GM15510 (cell line): Measurements from ENCODE around the gene INSYN2A.

ENCODE experiments used
- POLR2A ChIP-seq: IDR thresholded peaks from 3 replicates; pipeline ENCODE4 v1.6.1; 2011; ENCODE audit warnings: borderline replicate concordance; ENCODE audit not compliant: insufficient read length; ENCODE audit errors: extremely low read depth

The INSYN2A gene

DNA sequence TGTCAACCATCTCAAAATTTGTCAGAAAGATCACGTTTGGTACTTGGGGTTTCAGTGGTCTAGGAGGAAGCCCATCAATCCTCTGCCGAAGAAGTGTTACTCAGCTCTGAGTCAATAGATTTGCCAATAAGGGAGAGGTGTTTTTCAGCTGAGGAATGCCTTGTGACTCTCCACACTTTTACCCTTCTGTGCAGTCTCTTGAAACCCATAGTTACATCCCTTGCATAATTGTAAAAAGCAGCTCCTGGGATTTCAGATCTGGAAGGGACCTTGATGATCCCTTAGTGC, 47.5 kb downstream of the INSYN2A start:
- no peak for TF ChIP-seq POLR2A

DNA sequence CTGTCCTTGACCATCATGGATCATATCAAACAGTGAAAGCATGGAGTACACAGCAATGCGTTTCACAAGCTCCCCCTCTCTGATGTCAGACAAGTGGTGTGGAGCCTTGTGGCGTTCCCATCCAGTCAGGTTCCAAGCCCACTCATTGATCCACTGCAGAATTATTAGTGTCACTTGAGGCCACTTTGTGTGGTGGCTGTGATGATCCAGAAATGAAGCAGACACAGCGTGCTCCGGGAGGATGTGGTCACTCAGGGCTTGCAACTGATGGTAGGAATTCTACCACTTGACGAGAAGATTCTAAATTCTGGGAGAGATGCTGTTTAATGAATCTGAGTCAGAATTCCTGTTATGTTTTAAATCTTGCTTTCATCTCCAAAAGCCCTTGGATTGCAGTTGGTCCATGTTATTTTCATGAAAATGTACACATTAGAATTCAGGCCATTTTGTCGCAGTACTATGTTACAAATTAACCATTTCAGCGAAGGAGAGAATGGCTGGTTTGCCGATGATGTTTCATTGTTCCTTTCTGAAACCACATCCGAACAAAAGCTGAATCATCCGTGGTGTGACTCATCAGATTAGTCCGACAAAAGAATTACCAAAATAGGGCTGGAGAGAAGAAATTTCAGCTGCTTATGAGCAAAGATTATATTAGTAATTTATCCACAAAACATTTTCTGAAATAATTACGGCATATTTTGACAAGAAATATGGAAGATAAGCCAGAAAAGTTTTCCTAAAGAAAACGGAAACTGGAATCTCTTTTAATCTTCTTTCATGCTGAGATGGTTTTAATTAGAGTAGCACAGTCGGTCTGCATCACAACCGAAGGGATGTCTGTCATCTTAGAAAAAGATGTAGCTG, 48.1 kb downstream of the INSYN2A start:
- no peak for TF ChIP-seq POLR2A

DNA sequence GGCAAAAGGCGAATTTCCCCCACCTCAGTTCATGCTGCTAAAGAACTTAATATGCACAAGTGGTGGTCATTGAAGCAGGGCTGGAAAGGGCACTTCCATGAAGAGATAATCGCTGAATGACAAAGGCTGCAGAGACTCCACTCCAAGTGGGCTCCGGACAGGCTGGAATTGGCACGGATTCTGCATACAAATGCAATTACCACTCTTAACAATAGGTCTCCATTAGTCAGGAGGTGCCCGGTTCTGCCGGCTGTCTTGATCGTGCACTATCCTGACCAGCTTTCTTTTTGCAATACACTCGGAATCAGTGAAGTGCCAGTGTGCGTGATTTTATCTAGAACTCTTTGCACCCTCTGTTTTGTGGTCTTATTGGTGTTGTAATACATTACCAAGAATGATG, 49.7 kb downstream of the INSYN2A start:
- no peak for TF ChIP-seq POLR2A
